RKO (cell line): ENCODE measurements around the gene CETP.

Source experiments
- DNase-seq: peaks from one replicate; pipeline ENCODE4 v3.0.0-alpha.2; 2016; ENCODE audit warnings: low spot score

Gene CETP

DNA sequence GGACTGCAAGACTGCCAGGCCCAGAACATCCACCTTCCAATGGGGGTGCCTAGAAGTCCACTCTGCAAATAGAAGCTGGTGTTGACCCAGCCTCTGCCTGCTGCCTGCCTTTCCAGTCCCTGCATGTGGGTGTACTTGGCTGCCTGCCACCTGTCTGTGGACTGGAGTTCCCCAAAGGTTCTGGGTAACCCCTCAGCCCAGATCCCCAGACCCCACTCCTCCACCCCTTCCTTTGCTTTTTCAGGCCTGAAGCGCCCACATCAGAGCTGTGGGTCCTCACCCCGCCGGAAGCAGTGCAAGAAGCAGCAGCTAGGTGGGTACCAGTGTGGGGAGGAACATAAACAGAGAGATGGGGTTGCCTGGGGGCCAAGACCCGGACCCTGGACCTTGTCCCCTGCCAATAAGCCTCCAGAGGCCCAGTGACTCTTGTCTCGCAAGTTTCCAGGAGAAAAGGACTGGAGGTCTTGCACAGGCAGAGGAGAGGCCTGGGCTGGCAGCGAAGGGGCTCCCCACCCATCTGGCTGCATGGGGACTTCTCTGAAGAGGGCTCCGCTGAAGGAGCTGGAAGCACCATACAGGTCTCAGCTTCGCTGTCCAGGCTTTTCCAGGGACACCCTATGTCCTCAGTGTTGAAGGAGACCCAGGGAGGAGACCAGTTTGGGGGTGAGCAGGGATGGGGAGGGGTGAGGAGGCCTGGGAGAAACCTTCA is 61.9 kb downstream of the CETP start:
- no peak for DNase-seq

DNA sequence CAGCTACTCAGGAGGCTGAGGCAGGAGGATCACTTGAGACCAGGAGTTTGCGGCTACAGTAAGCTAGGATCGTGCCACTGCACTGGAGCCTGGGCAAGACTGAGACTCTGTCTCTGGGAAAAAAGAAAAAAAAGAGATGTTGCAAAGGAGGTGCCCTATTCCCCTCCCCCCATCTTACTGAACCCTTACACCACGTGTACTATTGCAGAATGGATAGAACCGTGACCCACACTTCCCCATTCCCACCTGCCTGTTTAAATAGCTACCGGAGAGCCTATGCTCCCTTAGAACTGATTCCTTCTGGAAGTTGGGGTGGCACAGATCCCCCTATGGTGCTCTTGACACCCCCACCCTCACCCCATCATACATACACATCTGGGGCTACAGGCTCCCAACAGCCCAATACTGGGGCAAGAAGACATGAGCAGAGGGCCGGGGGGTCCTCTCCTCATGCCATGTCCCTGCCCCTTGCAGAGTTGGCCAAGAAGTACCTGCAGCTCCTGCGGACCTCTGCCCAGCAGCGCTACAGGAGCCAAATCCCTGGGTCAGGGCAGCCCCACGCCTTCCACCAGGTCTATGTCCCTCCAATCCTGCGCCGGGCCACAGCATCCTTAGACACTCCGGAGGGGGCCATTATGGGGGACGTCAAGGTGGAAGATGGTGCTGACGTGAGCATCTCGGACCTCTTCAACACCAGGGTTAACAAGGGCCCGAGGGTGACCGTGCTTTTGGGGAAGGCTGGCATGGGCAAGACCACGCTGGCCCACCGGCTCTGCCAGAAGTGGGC is 63.3 kb downstream of the CETP start:
- no peak for DNase-seq

DNA sequence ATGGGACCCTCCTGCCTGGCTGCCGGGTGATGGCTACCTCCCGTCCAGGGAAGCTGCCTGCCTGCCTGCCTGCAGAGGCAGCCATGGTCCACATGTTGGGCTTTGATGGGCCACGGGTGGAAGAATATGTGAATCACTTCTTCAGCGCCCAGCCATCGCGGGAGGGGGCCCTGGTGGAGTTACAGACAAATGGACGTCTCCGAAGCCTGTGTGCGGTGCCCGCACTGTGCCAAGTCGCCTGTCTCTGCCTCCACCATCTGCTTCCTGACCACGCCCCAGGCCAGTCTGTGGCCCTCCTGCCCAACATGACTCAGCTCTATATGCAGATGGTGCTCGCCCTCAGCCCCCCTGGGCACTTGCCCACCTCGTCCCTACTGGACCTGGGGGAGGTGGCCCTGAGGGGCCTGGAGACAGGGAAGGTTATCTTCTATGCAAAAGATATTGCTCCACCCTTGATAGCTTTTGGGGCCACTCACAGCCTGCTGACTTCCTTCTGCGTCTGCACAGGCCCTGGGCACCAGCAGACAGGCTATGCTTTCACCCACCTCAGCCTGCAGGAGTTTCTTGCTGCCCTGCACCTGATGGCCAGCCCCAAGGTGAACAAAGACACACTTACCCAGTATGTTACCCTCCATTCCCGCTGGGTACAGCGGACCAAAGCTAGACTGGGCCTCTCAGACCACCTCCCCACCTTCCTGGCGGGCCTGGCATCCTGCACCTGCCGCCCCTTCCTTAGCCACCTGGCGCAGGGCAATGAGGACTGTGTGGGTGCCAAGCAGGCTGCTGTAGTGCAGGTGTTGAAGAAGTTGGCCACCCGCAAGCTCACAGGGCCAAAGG is 64.4 kb downstream of the CETP start:
- DNase-seq = no peak

DNA sequence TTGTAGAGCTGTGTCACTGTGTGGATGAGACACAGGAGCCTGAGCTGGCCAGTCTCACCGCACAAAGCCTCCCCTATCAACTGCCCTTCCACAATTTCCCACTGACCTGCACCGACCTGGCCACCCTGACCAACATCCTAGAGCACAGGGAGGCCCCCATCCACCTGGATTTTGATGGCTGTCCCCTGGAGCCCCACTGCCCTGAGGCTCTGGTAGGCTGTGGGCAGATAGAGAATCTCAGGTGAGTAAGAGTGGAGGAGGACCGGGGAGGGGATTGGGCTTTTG is 65.0 kb downstream of the CETP start:
- no peak for DNase-seq

DNA sequence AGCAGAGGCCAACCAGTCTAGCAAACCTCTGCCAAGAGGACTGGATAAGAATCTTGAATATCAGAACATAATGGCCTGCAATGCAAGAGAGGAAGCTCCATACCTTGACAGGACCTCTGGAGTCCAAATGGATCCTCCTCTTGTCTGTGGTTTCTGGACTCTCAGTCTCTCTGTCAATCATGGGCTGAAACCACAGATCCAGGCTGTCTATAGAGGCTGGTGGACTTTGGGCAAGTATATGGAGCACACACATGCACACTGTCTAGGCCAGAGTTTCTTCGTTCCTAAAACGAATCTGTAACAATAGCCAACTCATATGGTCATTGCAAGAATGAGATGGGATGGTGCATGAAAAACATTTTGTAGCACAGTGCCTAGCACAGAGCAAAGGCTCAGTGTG is 65.3 kb downstream of the CETP start:
- DNase-seq = no peak

DNA sequence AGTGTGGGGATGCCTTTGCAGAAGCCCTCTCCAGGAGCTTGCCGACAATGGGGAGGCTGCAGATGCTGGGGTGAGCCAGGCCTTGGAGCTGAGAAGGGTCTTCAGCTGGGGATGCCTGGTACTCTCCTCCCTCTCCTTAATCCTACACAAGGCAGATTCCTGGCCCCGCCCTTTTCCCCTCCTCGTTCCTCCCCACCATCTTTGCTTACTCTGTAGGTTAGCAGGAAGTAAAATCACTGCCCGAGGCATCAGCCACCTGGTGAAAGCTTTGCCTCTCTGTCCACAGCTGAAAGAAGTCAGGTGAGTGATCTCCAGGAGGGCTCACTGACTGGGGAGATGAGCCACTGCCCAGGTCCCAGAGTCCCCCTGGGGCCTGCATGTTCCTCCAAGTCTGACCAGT is 66.3 kb downstream of the CETP start:
- no peak for DNase-seq

DNA sequence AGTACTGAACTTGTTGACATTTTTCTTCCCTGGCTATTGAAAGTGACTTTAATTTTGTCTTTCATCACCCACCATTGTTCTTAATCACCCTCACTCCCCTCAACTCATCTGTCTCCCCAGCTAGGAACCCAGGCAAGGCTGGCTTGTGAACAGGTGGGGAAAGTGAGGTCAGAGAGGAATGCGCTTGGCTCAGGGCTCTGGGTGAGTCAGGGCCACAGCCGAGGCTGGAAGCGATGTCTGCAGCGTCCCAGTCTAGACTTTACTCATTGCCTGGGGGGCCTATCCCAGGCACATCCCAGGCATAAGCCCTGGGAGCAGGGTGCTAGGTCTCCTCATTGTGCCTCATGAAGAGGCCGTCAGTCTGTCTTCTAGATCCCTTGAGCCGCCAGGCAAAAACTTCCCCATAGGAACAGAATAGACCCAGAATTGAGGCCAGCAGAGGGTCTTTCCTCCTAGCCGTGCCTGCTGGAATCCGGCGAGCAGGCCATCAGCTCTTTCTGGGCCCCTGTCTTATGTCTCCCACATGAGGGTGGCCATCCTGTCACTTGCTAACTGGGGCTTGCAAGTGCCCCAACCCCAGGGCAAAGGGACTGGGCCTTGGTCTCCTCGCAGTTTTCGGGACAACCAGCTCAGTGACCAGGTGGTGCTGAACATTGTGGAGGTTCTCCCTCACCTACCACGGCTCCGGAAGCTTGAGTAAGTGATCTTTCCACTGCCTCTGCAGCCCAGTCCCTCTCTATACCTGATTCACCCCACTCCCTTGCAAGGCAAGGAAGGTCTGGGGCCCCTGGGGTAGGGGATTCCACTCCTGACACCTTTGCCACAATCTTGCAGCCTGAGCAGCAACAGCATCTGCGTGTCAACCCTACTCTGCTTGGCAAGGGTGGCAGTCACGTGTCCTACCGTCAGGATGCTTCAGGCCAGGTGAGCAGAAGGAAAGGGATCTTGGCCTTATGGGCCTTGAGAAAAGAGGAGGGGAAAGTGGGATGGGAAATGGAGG is 67.7 kb downstream of the CETP start:
- no peak for DNase-seq

DNA sequence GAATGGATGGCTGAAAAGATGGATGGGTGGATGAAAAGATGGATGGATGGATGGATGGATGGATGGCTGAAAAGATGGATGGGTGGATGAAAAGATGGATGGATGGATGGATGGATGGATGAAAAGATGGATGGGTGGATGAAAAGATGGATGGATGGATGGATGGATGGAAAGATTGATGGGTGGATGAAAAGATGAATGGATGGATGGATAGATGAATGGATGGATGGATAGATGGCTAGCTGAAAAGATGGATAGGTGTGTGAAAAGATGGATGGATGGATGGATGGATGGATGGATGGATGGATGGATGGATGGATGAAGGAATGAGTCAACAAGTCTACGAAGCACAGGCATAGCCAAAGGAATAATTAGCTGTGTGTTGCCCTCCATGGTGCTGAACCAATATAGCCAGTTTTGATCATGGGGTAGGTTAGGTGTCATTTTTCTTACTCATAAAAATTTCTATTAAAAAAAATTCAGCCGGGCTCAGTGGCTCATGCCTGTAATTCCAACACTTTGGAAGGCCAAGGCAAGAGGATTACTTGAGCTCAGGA is 68.7 kb downstream of the CETP start:
- no peak for DNase-seq

DNA sequence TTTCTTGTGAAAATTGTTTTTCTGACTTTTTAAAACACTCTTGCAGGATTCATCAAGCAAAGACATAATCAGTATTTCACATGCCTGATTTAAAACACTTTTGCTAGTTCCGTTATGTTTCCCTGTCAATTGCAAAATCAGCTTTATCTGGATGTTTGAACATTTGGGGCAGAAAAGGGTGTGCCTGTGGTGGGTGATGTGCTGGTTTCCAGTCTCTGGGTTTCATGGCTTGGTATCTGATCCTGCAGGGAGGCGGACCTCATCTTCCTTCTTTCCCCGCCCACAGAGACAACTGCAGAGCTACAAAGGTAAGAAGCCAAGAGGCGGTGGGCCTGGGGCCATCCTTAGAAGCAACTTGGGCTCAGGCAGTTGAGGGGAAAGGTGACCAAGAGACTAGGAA is 69.4 kb downstream of the CETP start:
- DNase-seq = no peak

DNA sequence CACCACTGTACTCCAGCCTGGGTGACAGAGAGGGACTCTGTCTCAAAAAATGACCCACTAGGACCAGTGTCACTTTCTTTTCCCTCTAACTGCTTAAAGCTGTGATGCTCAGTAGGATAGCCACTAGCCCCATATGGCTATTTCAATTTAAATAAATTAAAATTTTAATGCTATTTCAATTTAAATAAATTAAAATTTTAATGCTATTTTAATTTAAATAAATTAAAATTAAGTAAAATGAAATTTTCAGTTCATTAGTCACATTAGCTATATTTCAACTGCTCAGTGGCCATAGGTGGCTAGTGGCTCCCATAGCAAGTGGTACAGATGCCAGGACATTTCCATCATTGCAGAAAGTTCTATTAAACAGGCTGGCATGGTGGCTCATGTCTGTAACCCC is 70.6 kb downstream of the CETP start:
- no peak for DNase-seq

DNA sequence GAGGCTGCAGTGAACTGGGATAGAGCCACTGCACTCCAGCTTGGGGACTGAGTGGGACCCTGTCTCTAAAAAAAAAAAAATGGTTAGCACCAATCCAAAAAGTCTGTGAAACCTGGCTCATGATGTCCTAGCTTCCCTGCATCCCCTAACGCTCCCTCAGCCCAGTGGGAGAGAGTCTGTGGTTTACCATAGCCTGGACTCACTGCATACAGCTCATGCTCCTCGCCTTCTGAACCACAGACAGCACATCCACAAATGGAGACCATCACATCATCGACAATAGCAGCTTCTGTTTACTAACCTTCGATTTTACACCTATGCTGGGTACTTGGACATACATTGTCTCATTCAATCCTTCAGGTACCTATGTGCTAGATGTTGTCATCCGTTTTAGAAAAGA is 71.2 kb downstream of the CETP start:
- DNase-seq = no peak
